GM21447 (cell line): ENCODE data around the gene RHOXF1.
"Not testable (repeated sequence)": the region's sequence is repeated elsewhere in the genome, so short reads cannot be mapped to it uniquely, and the experiment has no call there.

Experiments used
- ATAC-seq: cut with Tn5 transposase; IDR thresholded peaks from one replicate; pipeline ENCODE4 v1.9.1; 2021; ENCODE audit not compliant: unreplicated experiment

RHOXF1 gene, protein sequence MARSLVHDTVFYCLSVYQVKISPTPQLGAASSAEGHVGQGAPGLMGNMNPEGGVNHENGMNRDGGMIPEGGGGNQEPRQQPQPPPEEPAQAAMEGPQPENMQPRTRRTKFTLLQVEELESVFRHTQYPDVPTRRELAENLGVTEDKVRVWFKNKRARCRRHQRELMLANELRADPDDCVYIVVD

DNA sequence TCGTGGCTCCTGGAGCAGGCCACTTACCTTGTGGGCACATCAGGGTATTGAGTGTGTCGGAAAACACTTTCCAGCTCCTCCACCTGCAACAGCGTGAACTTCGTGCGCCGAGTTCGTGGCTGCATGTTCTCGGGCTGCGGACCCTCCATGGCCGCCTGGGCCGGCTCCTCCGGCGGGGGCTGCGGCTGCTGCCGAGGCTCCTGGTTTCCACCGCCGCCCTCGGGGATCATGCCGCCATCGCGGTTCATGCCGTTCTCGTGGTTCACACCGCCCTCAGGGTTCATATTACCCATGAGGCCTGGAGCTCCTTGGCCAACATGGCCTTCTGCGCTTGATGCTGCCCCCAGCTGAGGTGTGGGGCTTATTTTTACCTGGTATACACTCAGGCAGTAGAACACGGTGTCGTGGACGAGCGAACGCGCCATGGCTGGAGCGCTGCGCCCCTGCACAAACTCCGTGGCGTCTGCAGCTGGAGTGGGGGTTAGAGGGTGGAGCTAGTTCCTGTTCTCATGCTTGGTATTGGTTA lies at the start of gene RHOXF1:
Gene RHOXF1, minus strand, starts transcription at position 476 of the 526 bp plus-strand sequence. Its CDS starts 51 bp downstream, at position 425.
- no peak for ATAC-seq

DNA sequence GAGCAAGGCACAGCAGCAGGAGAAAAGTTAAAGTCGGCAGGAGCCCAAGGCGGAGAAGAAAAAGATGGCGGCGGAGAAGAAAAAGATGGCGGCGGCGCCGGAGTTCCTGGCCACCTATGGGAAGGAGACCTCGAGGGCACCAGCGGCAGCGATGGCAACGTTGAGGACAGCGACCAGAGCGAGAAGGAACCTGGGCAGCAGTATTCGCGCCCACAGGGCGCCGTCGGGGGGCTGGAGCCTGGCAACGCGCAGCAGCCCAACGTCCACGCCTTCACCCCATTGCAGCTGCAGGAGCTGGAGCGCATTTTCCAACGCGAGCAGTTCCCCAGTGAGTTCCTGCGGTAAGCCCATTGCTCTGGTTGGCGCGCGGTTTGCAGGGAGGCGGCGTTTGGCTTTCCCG lies 43.4 kb upstream of the RHOXF1 start:
- ATAC-seq, result not testable (repeated sequence)

DNA sequence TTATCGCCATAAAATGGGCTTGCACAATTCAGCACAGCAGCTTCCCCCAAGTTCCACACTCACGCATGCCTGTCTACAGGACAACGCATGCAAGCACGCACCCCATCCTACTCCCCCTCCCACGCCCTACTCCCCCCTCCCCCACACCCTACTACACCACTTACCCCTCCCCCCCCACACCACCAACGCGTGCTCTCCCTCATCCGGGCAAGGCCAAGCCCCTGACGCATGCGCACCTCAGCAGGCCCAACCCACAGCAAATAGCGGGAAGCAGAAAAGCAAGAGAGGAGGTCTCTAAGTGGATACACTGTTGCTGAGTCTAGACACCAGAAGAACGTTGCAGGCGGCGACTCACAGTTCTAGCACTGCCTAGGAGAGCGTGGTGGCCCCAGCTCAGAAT lies 42.6 kb upstream of the RHOXF1 start, which contains the start of gene RHOXF2:
Gene RHOXF2, plus strand, starts transcription at position 301 of the 400 bp plus-strand sequence. CDS start 138 bp downstream, outside the sequence.
- ATAC-seq, result not testable (repeated sequence)

DNA sequence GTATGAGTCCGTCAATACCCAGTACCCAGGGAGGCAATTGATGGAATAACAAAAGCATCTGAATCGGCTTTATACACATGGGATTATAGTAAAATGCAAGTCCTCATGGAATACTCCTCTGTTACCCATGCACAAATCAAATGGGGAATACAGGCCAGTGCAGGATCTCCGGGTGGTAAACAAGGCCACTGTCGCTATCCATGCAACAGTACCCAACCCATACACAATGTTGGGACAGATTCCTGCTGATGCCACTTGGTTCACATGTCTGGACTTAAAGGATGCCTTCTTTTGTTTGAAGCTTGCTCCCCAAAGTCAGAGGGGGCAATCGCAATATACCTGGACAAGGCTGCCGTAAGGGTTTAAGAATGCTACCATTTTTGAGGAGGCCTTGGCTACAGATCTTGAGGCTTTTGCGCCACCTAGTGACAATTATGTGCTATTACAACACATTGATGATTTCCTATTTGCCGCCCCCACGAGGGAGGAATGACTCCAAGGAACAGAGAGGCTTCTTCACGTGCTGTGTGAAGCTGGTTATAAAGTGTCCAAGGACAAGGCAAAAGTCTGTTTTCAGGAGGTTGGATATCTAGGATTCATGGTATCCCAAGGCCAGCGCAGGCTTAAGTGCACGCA lies 34.5 kb upstream of the RHOXF1 start:
- not testable (repeated sequence) for ATAC-seq

DNA sequence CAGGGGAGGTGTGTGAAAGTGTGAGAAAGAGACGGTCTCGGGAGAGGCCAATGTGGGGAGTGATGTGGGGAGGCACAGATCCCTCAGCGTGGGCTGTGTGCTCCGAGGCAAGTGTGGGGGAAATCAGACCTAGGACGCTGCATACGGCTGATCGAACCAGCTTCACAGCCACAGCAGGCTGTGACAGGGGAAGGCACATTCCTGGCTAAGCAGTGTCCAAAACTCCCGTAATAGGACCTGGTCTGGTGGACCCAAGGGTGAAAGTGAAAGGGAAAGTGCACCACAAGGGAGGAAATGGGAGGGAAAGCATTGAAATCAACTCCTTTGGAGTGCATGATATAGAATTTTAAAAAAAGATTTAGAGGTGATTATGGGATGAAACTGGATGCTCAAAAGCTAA lies 31.8 kb upstream of the RHOXF1 start:
- no peak for ATAC-seq

DNA sequence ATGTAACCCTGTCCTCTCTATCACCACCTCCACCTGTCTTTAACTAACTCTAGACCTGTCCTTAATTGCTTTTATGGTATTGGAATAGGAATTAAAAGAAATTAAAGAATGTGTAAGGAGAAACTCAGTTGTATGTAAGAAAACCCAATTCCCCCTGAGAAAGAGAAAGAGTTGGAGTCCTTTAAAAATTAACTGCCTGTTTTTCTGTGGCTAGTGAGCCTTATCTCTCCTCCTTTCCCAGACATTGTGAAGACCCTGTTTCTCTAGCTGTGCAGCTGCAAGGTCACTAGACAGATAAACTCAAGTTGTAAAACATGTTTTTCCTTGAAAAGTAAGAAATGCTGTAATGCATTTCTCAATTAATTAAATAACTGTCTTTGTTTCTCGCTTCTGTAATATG lies 30.6 kb upstream of the RHOXF1 start:
- ATAC-seq, result not testable (repeated sequence)

DNA sequence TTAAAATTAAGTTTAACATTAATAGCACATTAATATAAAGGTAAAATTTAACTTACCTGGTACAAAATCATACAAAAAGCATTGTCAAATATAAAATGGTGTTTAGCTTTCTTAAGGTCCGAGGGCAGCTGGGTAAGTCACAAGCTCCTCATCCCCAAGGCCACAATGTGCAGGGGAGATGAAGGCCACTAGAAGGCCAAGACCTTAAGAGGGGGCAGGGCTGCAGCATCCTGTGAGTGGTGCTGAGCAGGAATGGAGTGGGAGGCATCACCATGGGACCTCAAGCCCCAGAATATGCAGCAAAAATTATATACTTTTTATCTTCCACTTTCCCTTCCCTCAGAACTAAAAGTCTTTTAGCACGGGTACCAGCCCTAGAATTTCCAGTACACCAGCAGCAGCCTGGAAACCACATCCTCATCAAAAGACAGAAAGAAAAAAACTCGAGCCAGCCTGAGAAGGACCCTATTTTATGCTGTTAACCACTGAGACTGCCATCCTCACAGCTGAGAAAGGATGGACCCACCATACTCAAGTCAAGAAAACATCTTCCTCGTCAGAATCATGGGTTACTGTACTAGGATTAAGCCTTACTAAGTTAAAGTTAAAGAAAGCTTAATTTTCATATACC lies 29.7 kb upstream of the RHOXF1 start:
- ATAC-seq, result no peak

DNA sequence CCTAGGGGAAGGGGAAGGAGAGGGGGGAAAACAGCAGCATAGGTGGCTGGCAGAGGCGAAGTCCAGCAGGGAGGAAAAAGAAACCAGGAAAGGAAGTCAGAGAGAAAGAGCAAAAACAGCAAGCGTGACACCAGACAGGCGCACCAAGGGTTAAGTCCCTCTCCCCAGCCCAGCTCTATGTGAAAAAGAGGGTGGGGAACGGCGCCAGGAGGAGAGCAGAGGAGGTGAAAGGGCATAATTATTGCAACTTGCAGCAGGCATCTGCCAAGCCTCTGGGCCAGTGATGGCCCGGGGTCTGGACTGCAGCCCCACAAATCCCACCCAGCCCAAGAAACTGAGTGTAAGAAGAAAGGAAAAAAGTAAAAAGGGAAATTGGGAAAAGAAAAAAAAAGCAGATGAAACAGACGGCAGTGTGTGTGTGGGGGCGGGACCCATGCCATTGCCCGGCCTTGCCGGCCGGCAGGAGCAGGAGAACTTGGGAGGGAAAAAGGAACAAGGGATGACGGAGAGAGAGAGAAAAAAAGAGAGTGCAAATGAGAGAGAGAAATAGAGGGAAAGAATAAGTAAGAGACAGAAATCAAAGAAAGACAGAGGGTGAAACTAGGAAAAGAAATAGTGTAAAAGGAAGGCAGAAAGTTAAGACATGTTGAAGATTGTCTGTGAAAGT lies 28.6 kb upstream of the RHOXF1 start:
- no peak for ATAC-seq

DNA sequence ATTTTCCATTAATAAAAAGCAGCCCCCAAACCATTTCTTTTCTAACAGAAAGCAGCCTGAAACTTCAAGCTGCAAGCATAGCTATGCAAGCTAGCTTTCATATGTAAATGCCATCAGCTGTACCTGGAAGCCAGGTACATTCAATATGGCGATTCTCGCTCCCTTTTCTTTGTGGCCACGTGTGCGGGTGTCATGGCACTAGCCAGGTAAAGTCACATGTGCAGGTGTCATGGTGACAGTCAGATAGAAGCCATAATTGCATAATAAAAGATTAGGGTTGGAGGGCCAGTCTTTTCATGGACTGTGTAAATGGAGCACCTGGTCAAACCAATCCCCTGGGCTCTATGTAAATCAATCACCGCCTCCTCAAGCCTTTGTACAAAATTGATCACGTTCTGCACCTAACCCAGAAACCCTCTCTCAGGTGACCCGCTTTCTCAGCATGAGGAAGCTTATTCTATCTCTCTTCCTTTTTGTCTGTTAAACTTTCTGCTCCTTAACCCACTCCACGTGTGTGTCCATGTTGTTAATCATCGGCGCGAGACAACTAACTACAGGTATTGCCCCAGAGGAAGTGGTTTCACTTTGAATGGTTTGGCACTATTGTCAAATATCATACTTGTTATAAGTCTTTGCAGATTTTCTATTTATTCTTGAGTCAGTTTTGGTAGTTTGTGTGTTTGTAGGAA lies 24.7 kb upstream of the RHOXF1 start:
- ATAC-seq, result no peak

DNA sequence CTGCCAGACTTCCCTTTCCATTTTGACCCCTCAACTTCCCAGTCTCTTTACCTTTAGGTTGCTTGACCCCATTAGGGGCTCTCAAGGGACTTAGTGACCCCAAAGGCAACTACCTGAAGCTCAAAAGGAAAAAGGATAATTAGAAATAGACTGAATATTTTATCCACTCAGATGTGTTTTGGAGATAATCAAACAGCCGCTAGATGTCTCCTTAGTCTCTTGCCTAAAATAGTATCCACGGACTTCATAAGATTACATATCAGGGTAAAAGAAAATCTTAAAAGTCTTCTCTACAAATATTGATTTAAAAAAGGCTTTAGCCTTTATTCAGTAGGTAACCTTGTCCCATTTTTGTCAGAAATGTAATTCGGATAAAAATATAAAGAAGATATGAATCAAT lies 21.7 kb upstream of the RHOXF1 start:
- no peak for ATAC-seq

DNA sequence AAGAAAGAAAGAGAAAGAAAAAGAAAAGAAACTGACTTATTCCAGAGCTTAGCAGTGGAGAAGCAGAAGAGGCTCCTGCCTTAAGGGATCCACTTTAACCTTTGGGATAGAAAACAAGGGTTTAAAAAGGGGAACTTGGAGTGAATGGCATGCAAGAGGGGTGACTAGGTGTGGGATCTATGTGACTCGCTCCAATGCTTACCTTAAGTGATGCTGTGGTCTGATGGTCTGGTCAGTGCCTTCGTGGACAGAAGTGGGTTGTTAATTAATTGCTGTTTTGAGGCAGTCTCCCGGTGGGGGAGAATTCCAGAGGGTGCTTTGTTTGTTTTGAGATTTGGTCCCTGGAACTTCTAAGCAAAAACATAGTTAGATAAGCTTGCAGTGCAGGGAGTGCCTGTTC lies 21.1 kb upstream of the RHOXF1 start:
- no peak for ATAC-seq

DNA sequence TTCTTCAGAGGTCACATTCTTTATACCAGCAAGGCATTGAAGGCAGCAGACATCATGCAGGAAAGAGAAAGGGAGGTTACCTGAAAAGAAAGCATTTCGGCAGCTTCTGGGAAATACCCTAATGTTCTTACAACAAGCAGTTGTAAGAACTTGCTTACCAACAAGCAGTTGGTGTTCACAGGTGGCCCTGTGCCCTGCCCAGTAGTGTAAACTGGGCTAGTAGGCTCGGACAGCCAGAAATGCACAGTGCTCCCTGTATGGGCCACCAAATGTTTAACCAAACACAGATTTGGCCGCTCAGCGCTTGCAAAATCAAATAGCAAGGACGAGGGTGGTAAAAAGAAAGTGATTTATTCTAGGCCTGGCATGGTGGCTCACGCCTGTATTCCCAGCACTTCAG lies 20.4 kb upstream of the RHOXF1 start:
- ATAC-seq, result no peak

DNA sequence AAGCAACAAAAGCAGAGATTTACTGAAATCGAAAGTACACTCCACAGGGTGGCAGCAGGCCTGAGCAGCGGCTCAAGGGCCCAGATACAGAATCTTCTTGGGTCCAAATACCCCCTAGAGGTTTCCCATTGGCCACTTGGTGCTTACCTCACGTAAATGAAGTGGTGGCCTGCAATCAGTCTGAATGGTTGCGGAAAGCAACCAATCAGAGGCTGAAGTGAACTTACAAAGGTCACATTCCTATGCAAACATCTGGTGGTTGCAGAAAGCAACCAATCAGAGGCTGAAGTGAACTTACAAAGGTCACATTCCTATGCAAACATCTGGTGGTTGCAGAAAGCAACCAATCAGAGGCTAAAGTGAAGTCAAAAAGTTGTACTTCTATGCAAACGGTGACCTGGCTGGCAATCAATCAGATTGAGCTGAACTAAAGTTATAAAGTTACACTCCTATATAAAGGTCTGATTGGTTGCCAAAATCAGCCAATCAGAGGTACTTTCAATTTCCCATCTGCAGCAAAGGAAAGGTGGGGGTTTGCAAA lies 12.7 kb upstream of the RHOXF1 start:
- ATAC-seq, result not testable (repeated sequence)

DNA sequence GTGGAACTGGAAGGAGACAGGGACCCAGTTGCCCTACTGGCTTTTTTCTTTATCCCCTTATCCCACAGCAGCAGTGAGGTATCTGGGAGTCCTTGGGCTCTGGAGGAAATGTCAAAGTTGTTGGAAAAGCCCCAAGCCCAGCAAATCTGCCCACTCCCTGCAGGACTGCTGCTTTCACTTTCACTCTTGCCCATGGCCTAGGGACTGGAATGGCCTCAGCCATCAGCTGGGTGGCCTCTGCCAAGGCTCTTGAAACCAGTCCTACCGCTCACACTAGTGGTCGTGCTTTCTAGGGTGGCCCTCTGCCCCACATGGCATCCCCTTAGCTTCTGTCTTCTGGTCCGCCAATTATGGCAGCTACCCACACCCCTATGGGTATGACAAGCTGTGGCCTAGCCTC lies 9.7 kb upstream of the RHOXF1 start:
- no peak for ATAC-seq

DNA sequence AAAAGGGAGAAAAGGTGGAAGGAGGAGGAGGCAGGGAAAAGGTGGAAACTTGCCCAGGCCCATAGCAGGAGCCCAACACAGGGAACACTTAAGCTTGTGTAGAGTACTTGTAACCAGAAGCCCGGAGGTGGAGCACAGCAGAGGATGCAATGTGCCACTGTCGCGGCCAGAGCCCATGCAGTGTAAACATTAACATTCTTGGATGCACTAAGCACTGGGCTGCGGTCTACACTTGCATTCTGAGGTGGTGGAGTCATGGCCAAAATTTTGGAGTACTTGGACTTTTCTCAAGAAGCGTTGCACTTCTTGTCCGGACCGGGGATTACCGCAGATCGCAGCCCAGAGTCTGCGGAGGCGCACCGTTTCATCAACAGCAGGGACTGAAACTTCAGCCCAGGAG lies 4.5 kb upstream of the RHOXF1 start:
- ATAC-seq, result no peak

DNA sequence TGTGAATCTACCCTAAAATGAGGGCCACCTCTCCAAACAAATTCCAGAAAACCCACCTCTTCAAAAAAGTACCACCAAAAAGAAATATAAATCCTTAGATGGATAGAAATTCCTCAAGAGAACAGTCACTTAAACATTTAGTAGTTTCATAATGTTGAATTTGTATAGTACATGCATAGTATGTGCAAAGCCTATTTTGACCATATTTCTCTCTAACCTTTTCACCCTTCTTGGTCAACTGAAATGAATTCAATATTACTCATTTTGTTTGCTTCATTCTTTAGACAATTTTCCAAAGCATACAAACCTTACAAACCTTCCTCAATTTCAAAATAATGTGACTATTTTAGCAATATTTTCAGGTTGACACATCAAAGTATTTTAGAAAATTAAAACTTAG lies 4.1 kb downstream of the RHOXF1 start:
- no peak for ATAC-seq

DNA sequence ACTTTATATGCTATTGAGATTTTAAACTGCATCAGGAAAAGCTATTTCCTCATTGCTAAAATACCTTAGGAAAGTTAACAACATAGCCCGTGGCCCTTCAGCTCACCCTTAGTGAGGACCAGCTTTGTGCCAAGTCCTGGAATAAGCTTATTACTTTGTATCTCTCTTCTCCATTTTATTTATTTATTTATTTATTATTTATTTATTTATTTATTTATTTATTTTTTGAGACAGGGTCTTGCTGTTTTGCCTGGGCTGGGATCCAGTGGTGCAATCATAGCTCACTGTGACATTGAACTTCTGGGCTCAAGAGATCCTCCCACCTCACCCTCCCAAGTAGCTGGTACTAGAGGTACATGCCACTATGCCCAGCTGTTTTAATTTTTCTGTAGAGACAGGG lies 6.3 kb downstream of the RHOXF1 start:
- ATAC-seq, result no peak

DNA sequence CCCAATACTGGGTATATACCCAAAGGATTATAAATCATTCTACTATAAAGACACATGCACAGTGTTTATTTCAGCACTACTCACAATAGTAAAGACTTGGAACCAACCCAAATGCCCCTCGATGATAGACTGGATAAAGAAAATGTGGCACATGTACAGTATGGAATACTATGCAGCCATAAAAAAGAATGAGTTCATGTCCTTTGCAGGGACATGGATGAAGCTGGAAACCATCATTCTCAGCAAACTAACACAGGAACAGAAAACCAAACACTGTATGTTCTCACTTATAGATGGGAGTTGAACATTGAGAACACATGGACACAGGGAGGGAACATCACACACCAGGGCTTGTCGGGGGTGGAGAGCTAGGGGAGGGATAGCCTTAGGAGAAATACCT lies 11.0 kb downstream of the RHOXF1 start:
- ATAC-seq, result not testable (repeated sequence)

DNA sequence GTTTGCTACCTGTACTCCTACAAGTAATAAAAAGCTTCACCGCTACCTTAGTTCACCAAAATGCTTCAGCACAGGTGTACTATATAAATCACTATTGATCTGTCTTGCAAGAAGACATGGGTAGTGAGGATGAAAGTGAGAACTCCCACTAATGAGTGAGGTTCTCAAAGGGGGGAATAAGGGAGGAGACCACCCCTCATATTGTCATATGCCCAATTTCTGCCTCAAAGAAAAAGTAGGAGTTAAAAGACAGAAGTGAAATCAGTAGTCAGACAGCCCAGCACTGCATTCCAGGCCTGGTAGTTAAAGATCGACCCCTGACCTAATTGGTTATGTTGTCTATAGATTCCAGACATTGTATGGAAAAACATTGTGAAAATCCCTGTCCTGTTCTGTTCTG lies 14.7 kb downstream of the RHOXF1 start:
- not testable (repeated sequence) for ATAC-seq

DNA sequence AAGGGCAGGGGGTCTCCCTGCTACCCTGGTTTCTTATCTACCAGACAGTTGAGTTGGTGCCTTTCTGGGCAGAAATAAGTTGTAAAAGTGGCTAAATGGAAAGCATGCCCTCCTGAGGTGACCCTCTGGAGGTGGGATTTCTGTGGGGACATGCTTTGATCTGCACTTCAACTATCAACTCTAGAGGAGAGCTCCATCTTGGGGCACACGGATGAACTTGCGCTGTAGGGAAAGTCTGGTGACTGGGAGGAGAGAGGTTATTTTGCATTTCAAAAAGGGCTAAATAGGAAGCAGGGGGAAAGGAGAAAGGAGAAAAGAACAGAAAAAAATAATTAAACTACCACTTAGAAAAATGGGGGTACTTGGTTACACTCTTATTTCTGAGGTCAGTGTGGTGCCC lies 25.5 kb downstream of the RHOXF1 start:
- no peak for ATAC-seq
